HG02938 (cell line): Measurements from ENCODE around the gene GUCY1A1.

Source experiments
- ATAC-seq: cut with Tn5 transposase; IDR thresholded peaks from one replicate; pipeline ENCODE4 v1.9.1; 2021; ENCODE audit warnings: mild to moderate bottlenecking, moderate library complexity; ENCODE audit not compliant: unreplicated experiment

Gene GUCY1A1

DNA sequence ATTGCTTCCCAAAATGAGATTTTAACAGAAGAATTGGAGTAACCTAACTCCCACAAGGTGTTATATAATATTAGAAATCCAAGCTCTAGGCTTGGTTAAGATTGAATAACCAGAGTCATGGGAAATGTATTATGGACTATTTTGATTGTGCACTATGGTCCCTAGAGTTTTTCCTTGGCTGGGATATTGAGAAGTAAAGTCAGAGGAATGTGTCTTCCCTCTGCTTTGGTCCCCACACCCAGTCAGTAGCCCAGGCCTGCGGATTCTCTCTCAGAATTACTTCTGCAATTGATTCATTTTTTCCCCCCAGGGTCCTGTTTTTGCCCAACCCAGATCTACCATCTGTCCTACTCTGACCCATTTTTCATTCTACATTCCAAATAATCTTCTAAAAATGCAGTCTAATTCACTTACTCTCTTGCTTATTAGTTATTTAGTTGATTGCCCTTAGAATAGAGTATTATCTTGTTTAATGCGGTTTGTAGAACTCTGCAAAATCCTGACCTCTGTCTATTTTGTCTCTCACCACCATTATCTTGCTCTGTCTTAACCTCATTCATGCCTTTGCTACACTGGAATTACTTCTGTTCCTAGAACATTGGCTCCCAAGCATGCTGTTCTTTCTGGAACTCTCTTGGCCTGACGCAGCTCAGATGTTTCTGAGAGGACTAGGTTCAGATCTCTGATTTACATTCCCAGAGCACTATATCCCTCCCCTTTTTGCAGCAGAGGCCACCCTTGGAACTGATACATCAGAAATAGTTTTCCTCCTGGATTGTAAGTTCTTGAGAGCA, 23.6 kb downstream of the GUCY1A1 start:
- no peak for ATAC-seq

DNA sequence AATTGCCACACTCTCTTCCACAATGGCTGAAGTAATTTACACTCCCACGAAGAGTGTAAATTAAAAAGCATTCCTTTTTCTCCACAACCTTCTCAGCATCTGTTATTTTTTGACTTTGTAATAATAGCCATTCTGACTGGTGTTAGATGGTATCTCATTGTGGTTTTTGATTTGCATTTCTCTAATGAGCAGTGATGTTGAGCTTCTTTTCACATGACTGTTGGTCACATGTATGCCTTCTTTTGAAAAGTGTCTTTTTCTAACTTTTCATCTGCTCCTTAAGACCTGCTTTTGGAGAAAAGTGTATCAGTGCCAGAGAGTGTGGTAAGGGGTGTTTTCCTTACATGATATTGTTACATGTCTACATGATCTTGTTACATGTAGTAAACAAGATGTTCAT, 25.7 kb downstream of the GUCY1A1 start:
- ATAC-seq = no peak

DNA sequence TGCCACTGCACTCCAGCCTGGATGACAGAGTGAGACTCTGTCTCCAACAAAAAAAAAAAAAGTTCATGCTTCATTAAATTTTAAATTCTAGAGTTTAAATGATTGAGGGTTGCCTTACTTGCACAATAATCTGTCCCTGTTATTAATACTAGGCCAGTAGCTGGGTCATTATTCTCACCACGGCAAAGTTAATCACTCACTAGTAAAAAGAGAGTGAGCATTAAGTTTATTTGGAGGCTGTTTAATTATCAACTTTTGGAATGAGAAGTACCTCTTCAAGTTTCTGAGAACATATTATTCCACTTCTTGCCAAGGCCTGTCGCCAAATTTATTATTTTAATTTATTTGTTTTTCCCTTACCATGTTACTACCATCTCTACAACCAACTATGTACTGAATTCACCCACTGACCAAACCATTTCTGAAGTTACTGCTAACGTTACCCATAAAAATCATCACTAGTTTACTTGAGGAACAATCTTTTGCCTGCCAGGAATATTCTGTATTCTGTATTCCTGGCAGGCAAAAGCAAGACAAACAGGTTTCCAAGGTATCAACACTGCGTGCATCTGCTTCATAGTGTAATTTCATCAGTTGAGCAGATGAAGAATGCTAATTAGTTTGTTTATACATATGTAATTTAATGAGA, 26.5 kb downstream of the GUCY1A1 start:
- no peak for ATAC-seq

DNA sequence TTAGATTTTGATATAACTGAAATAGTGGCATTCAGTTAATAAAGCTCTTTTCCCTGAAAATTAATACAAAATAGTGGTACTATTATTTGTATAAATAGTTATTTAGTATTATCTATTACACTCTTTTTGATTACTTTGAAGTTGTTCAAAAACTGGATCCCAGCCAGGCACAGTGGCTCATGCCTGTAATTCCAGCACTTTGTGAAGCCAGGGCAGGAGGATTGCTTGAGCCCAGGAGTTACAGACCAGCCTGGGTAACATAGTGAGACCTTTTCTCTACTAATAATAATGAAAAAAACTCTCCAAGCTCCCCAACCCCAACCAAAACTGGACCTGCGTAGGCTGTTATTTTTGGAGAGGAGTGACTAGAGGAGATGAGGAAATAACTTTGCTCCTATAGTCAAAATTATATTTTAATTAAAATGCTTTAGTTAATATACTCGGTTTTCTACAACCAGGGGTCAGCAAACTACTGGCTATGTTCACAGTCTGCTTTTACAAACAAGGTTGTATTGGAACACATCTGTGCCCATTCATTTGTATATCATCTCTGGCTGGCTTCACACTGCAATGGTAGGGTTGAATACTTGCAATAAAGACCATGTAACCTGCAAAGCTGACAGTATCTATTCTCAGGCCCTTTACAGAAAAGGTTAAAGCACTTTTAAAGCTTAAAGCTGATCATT, 27.6 kb downstream of the GUCY1A1 start:
- no peak for ATAC-seq

DNA sequence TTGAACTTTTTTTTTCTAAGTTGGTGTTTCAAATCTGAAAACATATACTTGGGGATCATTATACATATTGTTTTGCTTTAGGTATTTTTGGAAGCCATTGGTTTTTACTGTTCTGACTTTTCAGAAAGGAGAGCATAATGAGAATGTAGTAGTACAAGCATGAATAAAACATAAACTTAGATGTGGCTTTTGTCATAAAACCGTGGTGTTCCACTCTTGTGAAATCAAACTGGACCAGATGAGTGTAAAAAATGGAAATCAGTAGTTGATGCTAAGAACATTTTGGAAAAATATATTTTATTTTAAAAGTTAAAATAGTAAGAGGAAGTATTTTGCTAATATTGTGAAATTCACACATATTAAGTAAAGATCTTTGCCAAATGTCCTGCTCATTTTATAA, 29.6 kb downstream of the GUCY1A1 start:
- ATAC-seq = no peak

DNA sequence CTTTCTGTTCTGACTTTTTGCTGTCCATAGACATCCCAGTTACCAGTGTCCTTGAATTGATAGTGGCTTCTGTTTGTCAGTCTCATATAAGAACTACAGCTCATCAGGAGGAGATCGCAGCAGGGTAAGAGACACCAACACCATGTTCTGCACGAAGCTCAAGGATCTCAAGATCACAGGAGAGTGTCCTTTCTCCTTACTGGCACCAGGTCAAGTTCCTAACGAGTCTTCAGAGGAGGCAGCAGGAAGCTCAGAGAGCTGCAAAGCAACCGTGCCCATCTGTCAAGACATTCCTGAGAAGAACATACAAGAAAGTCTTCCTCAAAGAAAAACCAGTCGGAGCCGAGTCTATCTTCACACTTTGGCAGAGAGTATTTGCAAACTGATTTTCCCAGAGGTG, 30.1 kb downstream of the GUCY1A1 start:
- ATAC-seq = no peak

DNA sequence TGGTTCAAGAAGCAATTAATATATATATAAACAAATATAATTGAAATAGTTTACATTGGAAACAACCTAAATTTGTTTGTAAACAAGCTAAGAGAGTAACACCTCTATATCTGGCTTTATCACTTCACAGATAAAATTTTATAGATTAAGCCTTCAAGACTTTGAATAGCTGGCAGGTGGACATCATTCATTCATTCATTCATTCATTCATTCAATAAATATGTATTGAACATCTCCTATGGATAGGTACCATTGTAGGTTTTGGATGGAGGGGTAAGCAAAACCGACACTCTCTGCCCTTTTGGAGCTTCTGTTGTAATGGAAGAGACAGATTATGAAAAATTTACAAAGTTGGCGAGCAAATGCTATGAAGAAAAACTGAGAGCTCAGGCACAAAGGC, 35.2 kb downstream of the GUCY1A1 start:
- ATAC-seq = no peak

DNA sequence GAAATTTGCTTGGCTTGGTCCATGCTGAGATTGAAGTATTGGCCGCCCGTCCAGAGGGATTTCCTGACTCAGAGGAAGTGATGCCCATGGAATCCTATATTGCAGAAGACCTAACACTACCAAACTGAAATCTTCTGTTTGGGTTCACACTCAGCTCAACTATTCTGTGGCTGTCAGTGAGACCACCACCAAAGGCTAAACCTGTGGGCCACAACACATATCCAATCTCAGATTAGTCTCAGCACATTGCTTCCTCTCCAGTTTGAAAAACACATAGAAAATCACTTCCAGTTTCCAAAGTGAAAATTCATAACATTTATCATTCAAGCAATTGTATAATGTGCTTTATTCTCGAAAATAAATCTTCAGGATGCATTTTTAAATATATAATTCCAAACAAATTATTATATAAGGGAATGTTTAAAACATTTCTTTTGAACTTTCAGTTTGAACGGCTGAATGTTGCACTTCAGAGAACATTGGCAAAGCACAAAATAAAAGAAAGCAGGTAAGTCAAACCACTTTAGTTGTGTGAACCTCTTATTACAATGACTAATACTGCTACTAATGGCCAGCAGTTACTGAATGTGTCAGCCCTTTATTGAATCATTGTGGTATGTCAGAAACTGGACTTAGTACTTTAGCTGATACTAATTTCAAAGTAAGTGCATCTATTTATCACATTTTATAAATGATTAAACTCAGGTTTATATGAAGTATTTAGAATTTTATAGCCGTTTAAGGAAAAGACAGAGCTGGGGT, 37.0 kb downstream of the GUCY1A1 start:
- peak; percentile 88 for ATAC-seq

DNA sequence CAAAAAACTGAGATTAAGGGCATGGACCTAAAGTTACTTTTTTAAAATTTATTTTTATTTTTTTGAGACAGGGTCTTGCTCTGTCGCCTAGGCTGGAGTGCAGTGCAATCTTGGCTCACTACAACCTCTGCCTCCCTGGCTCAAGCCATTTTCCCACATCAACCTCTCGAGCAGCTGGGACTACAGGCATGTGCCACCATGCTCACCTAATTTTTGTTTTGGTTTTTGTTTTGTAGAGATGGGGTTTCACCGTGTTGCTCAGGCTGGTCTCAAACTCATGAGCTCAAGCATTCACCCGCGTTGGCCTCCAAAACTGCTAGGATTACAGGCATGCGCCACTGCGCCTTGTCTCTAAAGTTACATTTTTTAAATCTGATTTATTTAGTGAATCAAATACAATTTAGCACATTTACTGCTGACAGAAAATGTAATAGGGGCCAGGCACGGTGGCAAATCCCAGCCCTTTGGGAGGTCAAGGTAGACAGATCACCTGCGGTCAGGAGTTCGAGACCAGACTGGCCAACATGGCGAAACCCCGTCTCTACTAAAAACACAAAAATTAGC, 38.3 kb downstream of the GUCY1A1 start:
- ATAC-seq = no peak

DNA sequence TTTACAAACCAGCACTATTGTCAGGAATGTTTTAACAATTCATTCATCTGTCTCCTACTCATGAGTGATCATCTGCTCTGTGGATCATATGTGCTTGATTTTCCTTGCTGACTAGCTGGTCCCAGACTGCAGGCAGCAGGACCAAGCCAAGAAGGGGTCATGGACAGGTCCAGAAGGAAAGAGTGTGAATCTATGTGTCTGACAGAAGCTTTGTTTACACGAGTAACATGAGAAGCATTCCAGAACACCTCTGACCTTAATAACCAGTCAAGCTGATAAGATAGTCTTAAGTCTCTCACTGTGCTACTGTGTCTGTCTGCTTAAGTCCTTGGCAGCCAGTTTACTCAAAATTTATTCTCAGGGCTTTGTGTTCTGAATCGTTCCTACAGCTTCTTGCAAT, 39.0 kb downstream of the GUCY1A1 start:
- ATAC-seq = no peak

DNA sequence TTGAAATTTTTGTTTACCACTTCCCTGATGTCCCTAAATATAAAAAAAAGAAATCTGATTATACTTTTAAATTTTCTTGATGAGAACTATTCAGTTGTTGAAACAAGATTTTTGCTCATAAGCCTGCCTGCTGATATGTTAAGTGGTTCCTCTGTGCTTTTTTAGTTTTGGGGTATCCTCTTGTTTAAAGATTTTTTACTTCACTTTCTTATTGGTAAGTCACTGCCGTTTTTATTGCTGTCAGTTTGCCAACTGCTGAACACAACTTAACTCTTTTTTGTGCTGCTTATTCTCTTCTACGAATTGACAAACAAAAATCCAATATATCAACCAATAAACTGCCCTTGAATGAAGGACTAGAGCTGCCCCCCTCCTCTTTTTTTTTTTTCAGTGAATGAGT, 39.5 kb downstream of the GUCY1A1 start:
- ATAC-seq = no peak

DNA sequence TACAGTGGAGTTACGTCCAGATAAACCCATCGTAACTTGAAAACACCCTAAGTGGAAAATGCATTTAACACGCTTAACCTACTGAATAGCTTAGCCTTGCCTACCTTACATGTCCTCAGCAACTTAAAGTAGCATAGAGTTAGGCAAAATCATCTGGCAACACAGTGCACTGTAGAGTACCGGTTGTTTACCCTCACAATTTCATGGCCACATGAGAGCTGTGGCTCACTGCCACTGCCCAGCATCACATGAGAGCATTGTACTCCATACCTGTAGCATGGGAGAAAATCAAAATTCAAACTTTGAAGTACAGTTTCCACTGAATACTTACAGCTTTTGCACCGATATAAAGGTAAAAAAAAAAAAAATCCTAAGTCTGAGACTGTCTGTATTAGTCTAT, 40.6 kb downstream of the GUCY1A1 start:
- ATAC-seq = no peak

DNA sequence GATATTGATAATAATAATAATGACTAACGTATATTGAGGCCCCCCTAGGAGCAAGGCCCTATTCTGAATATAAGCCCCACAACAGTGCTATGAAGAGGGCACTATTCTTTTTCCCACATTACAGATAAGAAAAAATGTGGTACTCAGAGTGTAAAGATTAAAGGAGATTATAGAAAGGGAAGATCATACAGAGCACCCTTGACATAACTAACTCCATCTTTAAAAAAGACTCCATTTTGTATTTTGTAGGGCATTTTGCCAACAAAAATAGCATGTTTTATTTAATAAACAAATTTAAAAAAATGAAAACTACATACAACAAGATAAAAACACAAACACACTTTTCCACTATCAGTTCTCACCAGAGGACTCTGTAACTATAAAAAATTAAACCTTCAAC, 42.1 kb downstream of the GUCY1A1 start:
- no peak for ATAC-seq

DNA sequence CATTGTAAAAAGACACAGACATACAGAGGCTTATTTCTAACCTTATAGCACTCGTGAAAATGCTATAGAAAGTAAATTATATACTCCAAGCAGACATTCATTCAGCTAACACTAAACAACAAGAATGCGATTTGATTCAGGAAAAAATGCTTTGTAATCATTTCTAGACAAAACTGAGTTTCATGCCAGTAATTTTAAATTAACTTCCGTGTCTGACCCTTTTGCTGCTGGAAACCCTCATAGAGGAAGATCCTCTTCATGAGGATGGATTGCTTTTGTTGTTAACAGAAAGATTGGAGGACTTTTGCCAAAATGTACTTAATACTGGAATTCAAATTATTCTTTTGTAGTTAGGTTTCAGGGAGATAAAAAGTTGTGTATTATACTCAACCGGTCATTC, 43.3 kb downstream of the GUCY1A1 start:
- no peak for ATAC-seq

DNA sequence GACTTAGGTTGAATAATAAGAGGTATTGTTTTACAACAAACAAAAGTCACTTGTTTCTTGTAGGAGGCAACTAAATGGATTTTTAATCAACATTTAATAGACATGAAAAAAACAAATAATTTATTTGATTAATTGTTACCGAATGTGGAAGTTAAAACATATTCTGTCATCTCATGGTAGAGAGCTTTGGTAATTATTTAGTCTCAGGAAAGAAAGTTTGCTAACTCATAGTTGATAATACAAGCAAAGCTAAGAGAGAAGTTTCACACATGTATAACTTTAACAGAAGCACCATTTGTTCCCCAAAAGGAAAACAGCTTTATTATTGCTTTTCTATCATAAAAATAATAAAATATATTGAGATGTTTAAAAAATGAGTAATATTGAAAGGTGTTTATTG, 44.9 kb downstream of the GUCY1A1 start:
- no peak for ATAC-seq

DNA sequence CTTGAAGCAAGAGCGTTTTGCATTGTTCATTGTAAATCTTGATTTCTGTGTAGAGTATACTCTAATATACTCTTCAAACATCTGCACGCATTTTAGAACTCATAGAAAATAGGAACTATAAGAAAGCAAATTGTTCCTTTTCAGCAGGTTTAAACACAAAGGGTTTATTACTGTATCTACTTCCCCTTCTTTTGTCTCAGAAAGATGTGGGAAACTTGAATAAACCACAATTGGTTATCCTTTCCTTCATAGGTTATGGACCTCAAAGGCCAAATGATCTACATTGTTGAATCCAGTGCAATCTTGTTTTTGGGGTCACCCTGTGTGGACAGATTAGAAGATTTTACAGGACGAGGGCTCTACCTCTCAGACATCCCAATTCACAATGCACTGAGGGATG, 46.2 kb downstream of the GUCY1A1 start:
- no peak for ATAC-seq

DNA sequence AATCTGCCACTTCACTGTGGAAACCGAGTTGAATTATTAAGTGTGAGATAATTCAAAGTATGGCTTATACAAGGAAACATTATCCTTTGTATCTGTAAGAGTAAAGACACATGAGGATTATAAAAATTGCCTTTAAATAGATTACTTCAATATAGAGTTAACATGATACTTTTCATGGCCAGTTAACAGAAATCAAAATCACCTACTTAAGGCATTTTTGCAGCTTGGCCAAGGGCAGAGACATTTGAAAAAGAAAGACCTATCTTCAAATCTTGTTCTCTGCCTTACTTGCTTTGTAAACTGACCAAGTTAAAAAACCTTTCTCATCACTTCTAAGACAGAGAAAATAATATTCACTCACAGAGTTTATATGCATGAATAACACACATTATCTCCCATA, 47.3 kb downstream of the GUCY1A1 start:
- no peak for ATAC-seq

DNA sequence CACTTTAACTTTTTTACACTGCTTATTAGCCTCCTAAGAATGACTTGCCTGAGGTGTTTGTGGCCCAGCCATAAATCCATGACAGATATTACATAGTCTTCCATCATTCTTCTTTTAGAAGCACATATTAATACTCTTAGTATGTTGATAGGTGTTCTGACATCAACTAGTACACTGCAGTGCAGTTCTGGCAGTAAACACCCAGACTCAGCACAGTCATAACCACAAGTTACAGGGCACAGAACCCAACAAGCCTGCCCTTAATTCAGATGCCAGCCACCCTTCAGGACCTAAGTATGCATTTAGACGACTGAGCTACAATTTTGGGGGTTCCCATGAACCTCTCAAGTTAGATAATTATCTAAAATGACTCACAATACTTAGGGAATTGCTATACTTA, 55.7 kb downstream of the GUCY1A1 start:
- ATAC-seq = no peak

DNA sequence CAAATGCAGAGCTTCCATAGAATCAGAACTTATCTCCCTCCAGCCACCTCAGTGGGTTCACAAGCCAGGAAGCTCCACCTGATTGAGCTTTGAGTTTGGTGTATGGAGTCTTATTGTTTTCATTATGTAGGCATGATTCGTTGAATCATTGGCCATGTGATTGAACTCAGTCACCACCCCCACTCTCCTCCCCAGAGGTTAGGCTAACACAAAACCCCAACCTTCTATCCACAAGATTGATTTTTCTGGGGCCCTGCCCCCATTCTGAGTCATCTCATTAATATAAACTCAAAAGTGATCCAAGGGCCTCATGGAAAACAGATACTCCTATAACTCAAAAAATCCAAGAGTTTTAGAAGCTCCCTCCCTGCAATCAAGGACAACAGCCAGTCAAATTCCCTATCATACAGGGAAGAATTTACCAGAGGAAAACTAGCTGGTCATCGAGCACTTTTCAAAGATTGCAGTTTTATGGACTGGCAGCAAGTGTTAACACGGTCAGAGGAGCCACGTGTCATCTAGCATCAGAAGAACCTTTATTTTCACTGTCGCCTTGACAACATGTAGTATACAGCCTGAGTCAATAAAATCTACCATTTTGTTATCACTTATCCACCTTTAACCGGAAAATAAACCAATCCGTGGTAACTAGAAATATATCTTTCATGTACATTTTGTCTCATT, 56.3 kb downstream of the GUCY1A1 start:
- ATAC-seq = no peak

DNA sequence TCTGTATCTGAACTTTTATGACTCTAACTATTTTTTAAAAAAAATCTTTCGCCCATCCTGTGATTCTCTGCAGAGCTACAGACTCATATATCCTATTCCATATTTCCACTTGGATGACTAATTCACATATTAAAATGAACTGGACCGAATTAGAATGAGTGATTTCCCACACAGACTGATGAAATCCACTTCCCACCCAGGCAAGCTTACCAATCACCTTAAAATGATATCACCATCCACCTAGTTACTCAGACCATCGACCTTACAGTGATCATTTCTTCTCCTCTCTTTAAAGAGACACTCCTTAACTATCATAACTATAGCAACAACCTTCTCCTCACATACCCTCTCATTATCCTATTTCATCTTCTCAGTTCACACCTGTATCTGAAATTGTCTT, 58.1 kb downstream of the GUCY1A1 start:
- no peak for ATAC-seq

DNA sequence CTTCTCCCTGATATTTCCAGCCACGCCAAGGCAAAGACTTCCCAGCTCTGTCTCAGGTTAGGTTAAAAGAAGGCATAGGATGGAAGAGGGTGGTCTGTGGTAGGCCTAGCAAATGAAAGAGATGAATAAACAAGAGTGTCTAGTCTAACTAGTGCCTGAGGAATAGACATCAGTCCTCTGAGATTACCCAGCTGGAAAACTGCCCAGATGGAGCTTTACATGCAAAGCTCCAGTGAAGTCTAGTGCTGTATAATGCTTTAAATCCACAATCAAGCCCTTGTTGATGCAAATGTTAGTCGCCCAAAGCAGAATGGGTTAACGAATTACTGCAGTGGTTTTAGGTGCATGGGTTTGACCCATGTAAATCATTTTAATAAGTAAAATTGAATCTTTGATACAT, 67.4 kb downstream of the GUCY1A1 start:
- no peak for ATAC-seq
